Dedifferentiated amniotic fluid mesenchymal stem cell (primary cell): ENCODE results near the gene LDHAL6A.

ENCODE experiments used
- DNase-seq: peaks from one replicate; pipeline ENCODE4 v3.0.0-alpha.2; 2016; ENCODE audit errors: extremely low spot score

The LDHAL6A gene

DNA sequence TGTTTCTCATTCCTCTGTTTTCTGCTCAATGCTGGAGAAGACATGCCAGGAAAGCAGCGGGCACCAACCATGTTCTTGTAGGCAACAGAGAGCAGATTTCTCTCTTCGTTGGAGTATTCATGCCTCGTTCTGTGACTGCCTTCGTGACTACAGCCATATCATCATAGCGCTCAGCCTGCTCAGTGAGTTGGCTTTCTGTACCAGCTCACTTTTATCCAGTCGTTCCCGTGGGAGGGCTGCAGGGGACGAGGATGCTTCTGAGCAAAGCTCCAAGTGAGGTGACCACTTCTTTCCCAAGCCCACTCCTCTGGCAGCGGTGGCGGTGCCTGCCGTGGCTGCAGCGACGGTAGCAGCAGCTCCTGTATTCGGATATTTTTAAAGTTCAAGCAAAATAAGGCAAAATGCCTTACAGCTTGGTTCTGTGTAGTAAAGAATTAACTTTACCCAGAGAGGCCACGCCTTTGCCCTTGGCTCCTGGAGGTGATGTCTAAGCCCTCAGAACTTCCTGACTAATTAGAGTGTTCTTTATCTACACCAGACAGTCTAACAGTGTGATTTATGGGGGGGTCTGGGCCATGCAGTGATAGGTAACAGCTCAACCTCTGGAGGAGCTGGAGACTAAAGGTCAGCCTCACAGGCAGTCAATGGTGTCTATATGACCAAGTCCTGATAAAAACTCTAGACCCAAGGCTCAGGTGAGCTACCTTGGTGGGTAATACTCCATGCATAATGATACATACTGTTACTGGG is 35.3 kb downstream of the LDHAL6A start:
- DNase-seq, result no peak

DNA sequence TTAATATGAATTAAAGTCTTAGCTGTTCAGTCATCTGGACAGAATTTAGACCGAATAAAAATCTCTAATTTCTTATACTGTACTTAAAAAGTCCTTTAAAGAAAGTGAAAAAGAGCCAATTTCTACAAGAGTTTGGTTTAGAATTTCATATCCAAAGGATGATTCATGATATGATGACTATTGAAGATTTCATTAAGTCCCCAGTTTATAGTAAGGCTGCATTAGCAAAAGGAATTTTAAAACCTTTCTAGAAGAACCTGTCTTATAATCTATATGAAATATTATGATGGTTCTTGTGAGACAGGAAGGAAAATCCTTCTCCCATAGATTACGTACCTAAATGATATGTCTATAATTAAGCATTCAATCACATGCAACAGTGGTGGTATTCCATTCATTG is 36.3 kb downstream of the LDHAL6A start:
- DNase-seq, result no peak

DNA sequence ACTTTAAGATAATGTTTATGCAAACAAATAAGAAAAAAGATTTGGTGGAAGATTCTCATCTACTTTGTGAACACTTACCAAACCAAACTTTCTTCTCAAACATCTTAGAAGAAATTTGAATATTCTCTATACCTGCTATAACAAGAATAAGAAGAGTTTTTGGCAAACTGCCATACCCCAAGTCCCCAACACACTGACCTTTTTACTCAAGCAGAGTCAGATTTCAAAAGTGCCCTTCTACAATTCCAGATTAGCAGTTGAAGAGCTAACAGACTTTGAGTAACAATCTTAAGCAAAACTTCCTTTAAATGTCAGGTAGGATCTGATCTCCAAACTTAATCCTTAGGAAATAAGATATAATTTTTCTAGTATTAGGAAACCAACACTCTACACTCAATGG is 37.2 kb downstream of the LDHAL6A start:
- no peak for DNase-seq

DNA sequence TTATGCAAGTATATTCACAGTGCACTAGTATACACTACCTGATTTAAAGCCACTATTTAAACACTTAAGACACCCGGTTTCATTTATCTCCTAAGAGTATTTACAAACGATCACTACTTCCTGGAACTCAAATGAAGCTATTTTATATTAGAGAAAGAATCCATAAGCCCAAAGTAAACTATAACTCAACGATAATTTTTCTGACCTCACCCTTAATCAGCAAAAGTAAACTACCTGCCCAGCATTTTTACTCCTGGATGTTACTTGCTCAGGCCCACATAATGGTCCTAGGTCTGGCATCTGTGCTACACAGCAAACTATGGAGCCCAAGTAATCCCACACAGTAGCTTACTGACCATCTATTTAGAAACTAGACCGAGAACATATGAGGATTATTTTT is 37.7 kb downstream of the LDHAL6A start:
- DNase-seq, result no peak

DNA sequence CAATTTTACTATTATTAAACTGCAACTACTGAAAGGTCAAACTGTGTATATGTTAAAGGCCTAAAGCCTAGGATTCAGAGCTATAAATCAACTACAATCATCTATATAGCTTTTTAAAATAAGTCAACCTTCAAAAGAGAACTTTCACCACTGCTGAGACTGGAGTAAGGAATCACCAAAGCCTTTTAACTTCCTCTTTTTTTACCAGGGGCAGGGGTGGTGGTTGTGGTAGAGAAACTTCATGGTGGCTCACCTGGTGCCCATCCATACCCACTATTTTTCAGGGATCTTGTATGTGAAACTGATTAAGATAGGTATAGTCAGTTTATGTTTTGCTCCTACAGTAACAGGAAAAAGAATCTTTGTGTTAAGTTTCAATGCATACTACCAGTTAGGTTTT is 39.6 kb downstream of the LDHAL6A start:
- no peak for DNase-seq

DNA sequence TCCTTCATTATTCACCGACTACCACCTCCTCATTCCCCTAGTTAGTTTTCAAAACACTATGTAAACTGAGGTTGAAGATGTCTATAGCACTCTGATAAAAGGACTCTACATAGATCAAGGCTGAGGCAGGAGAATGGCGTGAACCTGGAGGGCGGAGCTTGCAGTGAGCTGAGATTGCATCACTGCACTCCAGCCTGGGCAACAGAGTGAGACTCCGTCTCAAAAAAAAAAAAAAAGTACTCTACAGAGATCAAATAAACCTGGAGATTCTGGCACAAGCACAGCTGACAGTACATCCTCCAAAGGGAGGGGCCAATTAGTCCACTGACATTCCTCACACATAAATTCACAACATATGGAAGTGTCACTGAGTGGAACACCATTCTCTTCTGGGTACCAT is 40.0 kb downstream of the LDHAL6A start:
- no peak for DNase-seq

DNA sequence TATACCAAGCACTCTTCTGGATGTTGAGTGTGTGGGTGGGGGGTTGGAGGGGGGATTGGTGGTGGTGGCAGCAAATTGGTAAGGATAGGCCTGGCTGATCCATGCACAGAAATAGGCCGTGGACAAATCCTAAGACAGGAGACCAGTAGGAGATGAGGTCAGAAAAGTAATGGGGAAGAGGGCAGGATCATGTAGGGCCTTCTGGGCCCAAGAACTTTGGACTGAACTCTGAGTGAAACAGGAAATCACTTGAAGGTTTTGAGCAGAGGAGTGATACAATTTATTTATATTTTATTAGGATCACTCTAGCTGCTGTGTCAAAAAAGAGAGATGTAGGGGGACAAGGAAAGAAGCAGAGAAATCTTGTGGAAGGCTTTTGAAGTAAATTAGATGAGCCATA is 42.4 kb downstream of the LDHAL6A start:
- no peak for DNase-seq

DNA sequence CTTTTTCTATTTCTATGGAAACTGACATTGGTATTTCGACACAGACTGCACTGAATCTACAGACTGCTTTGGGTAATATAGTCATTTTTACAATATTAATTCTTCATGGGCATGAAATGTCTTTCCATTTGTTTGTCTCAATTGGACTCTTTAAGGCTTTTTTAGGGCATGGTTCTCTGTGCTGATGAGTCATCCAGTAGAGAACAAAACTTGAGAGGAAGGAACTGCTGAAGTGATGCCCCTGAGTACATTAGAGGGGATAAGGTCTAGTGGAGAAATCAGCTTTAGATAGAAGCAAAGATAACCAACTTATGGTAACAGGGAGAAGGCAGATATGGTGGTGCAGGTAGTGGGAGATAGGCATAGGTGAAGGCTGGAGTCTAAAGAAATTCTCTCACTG is 46.0 kb downstream of the LDHAL6A start:
- no peak for DNase-seq

DNA sequence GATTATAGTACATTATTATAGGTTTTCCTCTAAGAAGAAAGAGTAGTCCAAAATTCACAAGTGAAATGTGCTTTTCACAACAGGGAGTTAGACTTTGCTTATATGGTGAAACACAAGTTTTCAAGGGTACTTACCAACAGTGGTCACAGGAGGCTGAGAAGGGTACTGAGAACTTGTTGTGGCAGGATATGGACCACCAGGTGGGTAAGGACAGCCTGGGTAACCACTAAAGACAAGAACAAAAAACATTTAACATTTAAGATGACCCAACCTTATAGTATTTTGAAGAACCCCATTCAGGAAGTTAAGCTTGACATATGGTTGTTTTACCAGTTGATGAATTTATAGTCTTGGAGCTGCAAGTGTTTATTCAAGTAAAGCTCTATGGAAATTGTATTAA is 46.7 kb downstream of the LDHAL6A start:
- no peak for DNase-seq

DNA sequence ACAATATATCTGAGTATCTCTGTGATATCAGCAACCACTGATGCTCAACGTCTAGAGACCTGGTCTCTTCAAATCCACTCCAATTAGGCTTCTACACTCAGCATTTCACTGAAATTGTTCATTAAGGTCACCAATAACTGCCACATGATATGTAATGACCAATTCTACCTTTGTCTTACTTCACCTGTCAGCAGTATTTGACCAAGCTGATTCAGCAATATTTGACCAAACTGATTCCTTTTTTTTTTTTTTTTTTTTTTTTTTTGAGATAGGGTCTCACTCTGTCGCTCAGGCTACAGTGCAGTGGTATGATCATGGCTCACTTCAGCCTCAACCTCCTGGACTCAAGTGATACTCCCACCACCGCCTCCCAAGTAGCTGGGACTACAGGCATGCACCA is 65.5 kb downstream of the LDHAL6A start:
- DNase-seq, result no peak

DNA sequence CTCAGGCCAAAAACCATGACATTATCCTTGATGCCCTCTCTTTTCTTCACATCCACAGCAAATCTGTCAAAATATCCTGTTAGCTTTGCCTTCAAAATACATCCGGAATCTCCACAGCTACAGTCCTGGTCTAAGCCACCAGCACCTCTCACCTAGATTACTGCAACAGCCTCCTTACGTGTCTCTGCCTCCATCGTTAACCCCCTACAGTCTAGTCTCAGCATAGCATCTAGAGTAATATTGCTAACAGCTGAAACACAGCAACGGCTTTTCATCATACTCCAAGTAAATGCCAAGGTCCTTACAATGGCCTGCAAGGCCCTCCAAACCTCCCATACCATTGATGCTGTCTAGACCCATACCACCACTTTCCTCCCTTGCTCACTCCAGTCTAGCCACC is 66.7 kb downstream of the LDHAL6A start:
- no peak for DNase-seq

DNA sequence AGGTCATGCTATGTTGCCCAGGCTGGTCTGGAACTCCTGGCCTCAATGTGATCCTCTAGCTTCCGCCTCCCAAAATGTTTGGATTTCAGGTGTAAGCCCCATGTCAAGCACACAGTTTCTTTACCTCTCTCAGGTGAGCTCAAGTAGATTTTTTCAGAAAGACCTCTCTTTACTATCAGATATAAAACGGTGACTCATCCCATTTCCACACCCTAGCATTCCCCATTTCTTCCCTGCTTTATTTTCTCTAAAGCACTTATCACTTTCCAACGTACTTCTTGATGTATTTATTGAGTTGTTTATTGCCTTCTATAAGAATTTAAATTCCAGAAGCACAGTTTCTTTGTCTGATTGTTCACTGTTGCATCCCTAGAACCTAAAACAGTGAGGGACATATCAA is 67.4 kb downstream of the LDHAL6A start:
- DNase-seq, result no peak

DNA sequence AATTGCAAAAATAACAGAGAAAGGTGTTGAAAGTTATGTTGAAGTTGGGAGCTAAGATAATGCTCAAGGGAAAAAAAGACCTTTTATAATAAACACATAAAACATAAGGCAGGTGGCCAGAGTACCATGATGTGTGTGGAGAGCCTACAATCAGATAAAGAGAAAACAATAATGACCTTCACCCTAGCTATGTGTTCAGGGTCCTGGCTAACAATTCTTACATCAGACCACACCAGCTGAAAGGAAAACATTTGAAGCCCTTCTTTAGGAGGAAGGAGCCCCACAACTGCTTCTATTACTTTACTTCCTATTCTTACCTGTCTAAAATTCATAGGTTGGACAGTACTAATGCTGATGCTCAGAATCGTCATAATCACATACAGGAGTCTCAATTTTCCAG is 68.6 kb downstream of the LDHAL6A start:
- no peak for DNase-seq

DNA sequence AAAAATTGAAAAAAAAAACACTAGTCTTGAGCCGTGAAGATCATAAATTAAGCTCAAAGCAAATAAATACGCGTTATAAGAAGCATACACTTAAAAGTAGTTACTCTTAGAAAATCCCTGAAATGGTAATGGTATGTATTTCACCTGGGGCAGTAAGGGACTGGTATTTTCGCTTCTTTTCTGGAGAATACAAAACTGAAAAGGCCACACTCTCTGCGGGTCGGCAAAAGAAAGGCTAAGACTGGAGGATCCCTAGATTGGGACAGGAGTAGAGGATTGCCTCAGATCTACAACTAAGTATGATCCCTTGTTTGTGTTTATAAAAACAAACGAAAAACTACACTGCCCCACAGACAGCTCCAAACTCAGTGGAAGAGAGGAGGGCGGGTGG is 70.5 kb downstream of the LDHAL6A start:
- DNase-seq, result no peak

DNA sequence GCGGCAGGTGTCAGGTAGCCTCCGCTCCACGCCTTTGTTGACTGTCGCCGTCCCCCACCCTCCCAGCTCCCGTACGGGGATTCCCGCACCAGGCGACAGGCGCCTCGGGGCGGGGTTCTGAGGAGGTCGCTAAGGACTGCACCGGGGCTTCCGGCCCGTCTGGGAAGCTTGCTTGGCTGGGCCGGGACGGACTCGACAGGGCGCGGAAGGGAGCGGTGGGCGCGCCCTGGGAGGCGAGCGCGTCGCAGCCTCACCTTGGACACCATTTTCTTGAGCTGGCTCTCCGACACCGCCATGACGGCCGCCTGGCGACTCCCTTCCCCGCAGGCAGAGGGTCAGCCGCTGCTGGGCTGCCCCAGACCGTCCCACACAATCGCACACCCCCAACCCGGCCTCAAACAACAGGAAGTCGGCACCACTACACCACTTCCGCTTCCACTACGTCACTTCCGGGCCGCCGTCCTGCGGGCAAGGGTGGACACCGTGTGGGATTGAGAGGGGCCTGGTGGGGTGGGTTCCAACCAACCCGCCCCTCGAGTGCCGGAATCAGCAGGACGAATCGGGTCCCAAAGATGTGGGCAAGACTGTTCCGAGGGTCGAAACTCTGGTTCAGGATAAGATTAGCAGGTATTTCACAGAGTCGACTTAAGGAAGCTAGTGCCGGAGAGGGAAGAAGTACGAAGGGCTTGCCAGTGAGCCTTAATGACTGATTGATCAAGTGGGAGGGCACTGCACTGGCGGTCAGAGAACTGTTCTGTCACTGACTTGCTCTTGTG is 71.1 kb downstream of the LDHAL6A start, which contains the start of gene TSG101:
TSG101 (minus strand) TSS at position 422 of the 776 bp plus-strand sequence; CDS start at position 296, 126 bp downstream.
- peak; percentile 95 for DNase-seq

DNA sequence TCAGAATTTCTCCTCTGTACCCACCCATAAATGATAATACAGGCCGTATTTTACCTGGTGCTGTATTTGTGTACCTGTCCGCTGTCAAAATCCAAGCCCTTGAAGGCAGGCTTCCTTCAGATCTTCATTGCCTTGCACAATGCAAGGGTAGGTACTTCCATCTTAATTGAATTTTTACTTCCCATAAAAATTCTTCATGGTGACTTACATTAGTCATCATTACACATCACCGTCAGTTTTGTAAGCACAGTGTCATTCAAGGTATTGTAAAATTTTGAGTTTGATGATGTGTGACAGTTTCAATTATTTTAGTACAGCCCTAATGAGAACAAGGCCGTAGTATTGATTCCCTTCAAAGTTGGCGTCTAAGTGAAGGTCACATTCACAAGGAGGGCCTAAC is 71.9 kb downstream of the LDHAL6A start:
- no peak for DNase-seq
